ENCODE results near the gene PITPNC1. TPM values are rescaled to one million over a fixed set of nuclear protein-coding genes. Genes with fewer than 3 reads are reported as not detected.
"Not testable (repeated sequence)": the region's sequence is repeated elsewhere in the genome, so short reads cannot be mapped to it uniquely, and the experiment has no call there.

PITPNC1 gene
- total RNA-seq, 1 experiment from 2014 or later, result 40.6 TPM

DNA sequence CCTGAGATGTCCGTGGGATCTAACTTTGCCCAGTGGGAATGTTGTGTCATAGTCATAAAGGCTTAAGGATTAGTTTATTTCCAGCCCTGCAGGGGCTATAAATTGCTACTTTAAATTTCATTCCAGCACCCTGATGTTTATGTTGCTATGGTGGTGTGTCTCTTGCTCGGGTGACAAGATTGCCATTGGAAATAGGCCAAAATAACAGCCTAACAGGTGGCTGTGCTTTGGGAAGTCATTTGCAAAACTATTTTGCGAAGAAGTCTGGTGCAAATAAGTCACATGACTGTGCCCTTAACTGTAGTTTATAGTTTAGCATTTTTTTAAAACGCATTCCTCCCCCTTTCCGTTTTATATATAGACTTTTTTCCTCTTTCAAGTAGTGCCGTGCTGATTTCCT is 23.1 kb downstream of the PITPNC1 start:
- DNase-seq (ENCODE audit: low spot score), result no peak

- no peak for DNase-seq (ENCODE audit: low spot score)
Measured at GRCh38 chr17:67401106-67401505, 24.0 kb downstream of the PITPNC1 start.

DNA sequence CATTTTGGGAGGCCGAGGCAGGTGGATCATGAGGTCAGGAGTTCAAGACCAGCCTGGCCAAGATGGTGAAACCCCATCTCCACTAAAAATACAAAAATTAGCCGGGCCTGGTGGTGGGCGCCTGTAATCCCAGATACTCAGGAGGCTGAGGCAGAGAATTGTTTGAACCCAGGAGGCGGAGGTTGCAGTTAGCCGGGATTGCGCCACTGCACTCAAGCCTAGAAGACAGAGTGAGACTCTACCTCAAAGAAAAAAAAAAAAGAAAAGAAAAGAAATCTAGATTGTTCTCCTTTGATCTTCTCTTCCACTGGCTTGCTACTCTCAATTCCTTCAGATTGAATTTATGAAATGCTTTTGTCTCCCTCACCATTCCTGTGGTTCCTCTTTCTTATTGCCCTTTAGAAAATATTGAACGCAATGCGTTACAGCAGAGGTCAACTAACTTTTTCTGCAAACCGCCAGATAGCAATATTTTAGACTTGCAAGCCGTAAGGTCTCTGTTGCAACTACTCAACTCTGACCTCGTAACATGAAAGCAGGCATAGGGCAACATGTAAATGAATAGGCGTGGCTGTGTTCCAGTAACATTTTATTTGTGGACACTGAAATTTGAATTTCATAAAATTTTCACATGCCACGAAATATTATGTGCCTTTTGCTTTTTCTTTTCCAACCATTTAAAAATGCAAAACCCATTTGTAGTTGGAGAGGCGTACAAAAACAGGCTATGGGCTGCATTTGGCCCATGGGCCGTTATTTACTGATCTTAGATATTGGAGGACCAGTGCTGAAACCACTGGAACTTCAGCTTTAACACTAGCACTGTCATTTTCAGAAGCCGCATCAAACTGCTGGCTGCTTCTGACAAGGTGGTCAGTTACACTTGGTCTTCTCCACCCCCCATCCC is 24.8 kb downstream of the PITPNC1 start:
- no peak for DNase-seq (ENCODE audit: low spot score)

DNA sequence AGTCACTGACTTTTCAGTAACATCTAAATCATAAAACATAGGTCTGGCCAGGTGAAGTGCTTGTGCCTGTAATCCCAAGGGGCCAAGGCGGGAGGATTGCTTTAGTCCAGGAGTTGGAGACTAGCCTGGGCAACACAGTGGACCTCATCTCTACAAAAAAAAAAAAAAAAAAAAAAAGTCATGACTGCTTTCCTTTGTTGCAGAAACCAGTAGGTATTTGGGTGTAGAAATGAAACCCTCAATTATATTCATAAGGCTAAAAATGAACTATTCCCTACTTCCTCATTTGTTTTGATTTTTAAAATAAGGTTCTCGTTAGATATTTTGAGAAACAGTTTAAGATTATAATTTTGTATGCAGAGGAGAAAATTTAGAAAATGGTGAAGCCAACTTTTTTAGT is 26.0 kb downstream of the PITPNC1 start:
- DNase-seq (ENCODE audit: low spot score), result no peak

DNA sequence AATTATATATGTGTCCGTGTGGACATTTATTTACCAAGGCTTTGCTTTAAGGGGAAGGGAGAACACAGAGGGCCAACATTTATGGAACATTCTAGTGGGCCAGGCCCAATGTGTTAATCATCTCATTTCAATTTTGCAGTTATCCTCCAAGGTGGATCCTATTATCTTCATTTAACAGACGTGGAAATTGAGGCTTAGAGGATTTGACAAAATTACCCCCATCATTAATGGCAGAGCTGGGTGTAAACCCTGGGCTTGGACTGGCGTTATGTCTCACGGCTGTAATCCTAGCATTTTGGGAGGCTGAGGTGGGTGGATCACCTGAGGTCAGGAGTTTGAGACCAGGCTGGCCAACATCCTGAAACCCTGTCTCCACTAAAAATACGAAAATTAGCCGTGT is 26.4 kb downstream of the PITPNC1 start:
- DNase-seq (ENCODE audit: low spot score), result no peak

- not testable (repeated sequence) for DNase-seq (ENCODE audit: low spot score)
Measured at GRCh38 chr17:67408455-67408830, 31.4 kb downstream of the PITPNC1 start.

- DNase-seq (ENCODE audit: low spot score), result no peak
Measured at GRCh38 chr17:67411397-67411796, 34.3 kb downstream of the PITPNC1 start.

DNA sequence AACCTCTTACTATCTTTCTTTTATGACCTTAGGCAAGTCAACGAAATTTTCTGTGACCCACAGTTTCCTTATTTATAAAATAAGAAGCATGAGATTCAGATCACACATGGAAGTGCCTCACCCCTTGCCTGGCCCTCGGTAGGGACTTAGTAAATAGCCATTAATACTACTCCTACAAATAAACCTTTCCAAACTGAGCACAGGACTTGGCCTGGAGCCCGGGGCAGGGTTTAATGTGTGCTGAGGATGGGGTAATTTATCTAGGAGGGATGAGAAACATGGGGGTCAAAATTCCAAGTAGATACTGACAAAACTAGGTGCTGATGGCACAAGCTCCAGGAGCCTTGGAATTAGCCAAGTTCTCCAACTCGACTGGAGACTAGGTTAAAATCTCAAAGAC is 35.0 kb downstream of the PITPNC1 start:
- DNase-seq (ENCODE audit: low spot score), result no peak

DNA sequence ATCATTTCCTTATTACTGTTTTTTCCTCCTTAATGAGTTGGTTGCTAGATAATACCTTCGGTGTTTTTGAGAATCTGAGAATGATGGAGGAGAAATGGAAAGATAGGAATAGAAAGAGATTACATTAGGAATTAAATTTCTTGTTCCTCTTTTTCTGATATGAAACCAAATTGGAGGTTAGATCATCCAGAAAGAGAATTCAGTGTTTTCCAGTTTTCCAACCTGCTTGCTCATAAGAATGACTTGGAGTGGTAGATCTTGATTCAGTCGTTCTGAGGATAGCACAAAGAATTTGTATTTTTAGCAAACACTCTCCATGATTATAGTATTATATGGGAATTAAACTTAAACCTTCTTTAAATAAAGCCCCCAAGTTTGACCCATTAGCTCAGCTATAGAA is 35.9 kb downstream of the PITPNC1 start:
- DNase-seq (ENCODE audit: low spot score), result no peak

- no peak for DNase-seq (ENCODE audit: low spot score)
Measured at GRCh38 chr17:67413388-67413787, 36.3 kb downstream of the PITPNC1 start.

DNA sequence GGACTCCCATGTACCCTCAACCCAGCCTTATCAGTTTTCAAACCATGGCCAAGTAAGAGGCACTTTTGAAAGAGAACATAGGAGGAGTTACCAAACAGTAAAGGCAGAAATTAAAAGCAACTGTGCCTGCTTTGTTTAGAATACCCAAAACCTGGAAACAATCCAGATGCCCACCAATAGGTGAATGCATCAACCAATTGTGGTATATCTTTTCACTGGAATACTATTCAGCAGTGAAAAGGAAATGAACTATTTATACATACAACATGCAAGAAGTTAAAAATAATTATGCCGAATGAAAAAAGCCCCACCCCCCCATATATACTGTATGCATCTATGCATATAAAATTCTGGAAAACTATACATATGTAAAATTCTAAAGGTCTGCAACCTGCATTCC is 37.0 kb downstream of the PITPNC1 start:
- DNase-seq (ENCODE audit: low spot score), result no peak

DNA sequence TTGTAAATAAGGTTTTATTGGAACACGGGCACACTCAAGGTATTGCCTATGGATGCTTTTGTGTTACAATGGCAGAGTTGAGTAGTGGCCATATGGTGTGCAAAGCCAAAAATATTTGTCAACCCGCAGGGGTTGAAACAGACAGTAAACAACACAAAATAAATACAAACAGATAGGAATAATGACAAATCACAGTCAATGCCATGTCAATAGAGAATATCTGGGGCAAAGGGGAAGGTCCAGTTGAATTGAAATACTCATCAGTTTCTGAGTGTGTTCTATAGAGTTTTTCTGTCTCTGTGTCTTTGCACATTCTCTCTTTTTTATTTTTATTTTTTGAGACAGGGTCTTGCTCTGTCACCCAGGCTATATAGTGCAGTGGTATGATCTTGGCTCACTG is 37.5 kb downstream of the PITPNC1 start:
- no peak for DNase-seq (ENCODE audit: low spot score)

DNA sequence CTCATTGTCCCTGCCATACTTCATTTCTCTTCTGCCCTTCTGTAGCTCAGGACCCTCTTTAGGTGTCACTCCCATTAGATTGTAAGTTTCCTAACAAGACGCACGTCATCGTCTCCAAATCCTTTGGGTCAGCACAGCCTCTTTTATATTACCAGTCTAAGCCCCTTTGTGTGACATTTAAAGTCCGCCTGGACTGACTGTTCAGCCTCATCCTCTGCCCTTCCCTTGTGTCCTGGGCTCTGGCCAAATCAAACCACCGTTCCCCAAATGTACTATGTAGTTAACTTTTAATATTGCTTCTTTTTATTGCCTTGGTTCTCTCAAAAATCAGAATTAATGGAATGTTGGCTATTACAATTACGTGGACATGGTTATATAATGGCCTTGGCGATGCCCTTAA is 38.2 kb downstream of the PITPNC1 start:
- DNase-seq (ENCODE audit: low spot score), result no peak

DNA sequence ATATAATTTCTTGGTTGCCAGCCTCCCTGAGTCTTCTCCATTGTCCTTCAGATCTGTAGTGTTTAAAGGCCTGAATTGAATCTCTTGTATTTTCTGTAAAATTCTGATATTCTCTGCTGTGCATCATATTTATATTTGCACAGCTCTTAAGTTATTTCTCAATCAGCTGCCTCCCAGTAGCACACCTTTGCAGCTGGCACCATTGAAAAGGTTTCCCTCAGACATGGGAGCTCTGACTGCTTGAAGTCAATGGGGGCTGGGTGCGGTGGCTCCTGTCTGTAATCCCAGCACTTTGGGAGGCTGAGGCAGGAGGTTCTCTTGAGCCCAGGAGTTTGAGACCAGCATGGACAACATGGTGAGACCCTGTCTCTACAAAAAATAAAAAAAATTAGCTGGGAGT is 40.4 kb downstream of the PITPNC1 start:
- DNase-seq (ENCODE audit: low spot score), result no peak

DNA sequence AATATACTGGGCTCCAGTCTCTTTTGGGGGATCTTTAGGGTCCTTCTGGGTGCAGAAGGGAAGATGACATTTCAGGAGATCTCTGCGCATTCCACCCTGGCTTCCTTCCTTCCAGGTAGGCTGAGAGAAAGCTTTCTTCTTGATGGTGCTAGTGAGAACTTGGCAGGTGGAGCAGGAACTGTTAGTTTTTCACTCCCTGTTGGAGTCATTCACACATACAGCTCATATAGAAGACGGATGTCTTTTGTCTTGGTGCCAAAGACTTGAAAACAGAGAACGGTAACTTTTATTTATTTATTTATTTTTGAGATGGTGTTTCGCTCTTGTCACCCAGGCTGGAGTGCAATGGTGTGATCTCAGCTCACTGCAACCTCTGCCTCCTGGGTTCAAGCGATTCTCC is 43.9 kb downstream of the PITPNC1 start:
- peak; percentile 50 for DNase-seq (ENCODE audit: low spot score)

DNA sequence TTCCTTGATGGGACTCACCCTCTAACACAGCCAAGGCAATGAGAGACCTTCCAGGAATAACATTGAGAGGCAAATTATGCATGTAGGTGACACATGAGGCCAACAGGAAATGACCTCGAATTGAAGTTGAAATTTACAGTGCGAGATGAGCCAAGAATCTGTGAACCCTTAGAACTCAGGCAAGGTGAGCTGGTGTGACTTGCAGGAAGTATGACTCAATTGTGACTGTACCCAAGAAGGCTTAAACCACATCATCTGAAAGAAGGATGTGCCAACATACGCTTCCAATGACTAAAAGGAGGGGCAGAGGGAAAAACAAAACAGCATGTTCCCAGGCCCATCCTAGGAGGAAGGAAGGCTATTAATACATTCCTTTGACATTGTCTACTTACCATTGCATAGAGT is 44.8 kb downstream of the PITPNC1 start:
- DNase-seq (ENCODE audit: low spot score), result peak; percentile 97

GRCh38 chr17:67422296-67422695 is 45.2 kb downstream of the PITPNC1 start:
- DNase-seq (ENCODE audit: low spot score), result not testable (repeated sequence)

DNA sequence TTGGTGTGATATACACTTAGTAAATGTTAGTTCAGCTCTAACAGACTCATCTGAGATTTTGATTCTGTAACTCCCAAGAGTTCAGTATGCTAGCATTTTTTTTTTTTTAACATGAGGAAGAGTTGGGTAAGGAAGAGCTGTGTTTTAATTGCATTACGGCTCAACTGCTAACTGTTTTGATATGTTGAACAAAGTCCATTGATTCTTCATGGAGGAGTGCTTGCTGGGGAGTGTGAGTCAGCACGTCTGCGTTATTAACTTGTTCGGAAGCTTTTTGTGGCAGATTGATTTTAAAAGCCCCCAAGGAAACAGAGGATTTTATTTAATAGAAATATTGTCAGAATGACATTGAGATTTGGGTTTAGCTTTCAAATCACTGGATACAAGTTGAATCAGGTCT is 45.8 kb downstream of the PITPNC1 start:
- DNase-seq (ENCODE audit: low spot score), result peak; percentile 66

GRCh38 chr17:67425571-67426160 is 48.6 kb downstream of the PITPNC1 start:
- DNase-seq (ENCODE audit: low spot score), result no peak

GRCh38 chr17:67427424-67427823 is 50.3 kb downstream of the PITPNC1 start:
- no peak for DNase-seq (ENCODE audit: low spot score)

DNA sequence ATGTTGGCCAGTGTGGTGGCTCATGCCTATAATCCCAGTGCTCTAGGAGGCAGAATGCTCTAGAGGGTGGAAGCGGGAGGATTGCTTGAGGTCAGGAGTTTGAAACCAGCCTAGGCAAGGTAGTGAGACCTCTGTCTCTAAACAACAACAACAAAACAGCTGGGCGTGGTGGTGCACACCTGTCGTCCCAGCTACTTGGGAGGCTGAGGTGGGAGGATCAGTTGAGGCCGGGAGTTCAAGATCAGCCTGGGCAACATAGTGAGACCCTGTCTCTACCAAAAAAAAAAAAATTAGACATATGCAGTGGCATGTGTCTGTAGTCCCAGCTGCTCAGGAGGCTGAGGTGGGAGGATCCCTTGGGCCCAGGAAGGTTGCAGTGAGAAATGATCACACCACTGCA is 53.4 kb downstream of the PITPNC1 start:
- not testable (repeated sequence) for DNase-seq (ENCODE audit: low spot score)

DNA sequence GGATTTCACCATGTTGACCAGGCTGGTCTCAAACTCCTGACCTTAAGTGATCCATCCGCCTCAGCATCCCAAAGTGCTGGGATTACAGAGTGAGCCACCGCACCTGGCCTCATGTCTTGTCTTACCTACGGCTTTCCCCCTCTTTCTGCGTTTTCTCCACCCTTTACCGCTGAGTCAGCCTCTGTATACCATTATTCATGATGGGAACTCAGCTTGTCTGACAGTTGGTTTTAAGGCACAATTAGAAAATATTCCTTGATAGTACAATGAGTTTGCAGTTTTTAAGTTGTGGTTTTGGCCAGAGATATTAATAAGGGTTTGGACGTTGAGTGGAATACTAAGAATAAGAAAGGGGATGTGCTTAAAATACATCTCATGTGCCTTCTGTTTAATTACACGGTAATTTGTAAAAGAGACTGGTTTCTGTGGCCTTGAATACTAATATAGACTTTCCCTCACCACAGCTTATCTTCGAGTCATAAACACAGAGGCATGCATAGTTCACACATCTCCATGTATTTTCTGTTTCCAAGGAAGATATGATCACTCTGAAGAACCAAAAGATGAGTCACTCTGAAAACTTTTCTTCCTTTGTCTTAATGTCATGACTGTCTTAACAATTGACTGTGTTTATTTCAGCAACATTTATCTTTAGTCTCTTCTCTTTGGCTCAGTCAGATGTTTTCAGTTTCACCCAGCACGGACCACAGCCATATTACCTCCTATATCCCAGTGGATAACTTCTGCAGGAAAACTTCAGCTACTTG is 54.4 kb downstream of the PITPNC1 start:
- peak; percentile 66 for DNase-seq (ENCODE audit: low spot score)

All from HT-29 (cell line).